ENCODE results near the gene NOTUM.
"Not testable (repeated sequence)": the region's sequence is repeated elsewhere in the genome, so short reads cannot be mapped to it uniquely, and the experiment has no call there.

Gene NOTUM

DNA sequence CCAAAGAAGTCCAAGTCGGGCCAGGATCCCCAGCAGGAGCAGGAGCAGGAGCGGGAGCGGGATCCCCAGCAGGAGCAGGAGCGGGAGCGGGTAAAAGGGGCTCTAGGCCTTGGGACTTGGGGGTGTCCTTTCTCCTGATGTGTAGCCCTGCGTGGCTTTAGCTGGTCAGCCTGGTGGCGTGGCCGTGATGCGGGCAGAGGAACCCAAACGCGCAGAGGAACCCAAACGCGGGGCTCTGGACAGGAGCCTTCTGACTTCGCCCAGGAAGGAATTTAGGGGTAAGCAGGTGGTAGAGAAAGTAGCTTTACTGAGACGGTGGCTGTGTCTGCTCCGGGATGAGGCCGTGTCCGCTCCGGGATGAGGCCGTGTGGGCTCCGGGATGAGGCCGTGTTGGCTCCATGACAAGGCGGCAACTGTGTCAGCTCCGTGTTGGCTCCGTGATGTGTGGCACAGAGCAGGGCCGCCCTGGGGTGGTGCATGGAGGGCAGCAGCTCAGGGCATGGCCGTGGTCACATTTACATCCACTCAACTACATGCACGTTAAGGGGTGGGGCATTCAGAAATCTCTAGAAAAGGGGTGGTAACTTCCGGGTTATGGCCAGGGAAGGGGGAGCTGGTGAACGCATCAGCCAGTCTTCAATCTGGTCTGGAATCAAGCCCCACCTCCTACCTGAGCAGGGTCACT lies 35.9 kb upstream of the NOTUM start:
- in situ Hi-C loops (cut with HindIII; ENCODE audit: low sequenced_read_pairs): no loop called here

DNA sequence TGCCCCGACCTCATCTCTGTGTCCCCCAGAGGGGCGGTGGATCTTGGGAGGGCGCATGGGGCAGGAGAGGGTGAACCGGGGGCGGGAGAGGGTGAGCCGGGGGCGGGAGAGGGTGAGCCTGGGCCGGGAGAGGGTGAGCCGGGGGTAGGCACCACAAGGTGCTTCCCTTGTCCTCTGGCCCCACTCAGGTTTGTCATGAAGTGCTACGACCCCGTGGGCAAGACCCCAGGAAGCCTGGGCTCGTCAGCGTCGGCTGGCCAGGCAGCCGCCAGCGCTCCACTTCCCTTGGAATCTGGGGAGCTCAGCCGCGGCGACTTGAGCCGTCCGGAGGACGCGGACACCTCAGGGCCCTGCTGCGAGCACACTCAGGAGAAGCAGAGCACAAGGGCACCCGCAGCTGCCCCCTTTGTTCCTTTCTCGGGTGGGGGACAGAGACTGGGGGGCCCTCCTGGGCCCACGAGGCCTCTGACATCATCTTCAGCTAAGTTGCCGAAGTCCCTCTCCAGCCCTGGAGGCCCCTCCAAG lies 35.3 kb upstream of the NOTUM start:
- in situ Hi-C loops (cut with HindIII; ENCODE audit: low sequenced_read_pairs): no loop called here

DNA sequence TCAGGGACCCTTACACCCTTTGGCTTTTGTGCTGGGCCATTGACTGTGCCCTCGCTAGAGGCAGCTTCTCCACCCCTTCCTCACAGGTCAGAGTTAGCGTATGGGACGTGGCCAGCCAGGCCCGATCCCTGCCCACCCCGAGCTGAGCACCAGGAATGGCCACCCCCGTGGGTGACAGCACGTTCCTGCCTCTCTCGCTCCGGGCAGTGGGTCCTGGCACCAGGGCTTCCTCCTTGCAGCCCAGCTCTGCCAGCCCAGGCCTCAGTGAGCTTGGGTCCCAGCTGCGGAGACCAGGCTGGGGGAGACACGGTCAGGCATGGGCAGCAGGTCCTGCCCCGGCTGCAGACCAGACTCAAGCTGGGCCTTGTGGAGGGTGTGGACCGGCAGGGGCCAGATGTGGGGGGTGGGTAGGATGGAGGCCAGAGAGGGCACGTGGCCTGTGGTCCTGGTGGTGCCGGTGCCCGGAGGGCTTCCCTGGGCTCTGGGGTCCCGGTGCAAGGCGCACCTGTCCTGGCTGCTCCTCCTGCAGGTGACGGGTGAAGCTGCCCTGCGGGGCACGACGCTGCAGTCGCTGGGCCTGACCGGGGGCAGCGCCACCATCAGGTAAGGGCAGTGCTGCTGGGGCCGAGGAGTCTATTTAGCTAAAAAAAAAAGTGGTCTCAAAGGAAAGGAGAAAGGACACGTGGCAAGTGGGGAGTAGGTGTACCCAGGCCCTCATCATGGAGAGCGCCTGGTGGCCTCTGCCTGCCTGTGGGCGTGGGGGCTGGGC lies 34.7 kb upstream of the NOTUM start:
- in situ Hi-C loops (cut with HindIII; ENCODE audit: low sequenced_read_pairs): no loop called here

DNA sequence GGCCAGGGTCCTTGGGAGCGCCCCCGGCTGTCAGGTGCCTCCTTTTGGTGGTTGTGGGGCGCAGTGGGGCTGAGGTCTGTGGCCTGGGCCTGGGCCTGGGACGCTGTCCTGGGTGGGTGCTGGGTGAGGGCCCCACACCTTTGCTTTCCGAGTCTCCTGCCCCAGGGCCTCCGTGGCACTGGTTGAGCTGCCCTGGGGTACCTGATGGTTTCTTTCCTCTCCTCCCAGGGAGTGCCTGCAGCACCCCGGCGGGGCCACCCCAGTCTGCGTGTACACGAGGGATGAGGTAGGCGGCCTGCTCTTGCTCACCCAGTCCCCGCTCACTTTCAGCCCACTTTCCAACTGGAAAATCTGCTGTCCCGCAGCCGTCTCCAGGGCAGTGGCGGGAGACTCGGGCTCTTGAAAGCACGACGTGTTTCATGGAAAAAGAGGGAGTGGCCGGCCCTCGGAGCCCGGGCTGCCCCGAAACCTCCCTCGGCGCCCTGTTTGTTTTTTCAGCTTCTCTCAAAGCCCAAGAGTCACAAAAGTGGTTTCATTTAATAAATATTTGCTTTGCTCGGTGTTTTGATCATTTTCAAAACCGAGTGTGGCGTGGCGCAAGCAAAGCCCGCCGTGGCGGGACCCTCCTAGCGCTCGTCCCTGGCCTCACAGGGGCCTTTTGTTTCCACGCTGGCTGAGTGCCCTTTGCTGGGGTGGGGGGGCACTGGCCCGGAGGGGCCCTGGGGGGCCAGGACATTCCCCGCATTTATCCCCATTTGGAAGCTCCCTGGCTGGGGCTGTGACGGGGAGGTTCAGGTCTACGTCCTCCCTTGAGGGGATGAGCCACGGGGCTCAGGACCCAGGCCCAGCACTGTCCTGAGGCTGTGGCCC lies 33.8 kb upstream of the NOTUM start:
- in situ Hi-C loops (cut with HindIII; ENCODE audit: low sequenced_read_pairs): no loop called here

DNA sequence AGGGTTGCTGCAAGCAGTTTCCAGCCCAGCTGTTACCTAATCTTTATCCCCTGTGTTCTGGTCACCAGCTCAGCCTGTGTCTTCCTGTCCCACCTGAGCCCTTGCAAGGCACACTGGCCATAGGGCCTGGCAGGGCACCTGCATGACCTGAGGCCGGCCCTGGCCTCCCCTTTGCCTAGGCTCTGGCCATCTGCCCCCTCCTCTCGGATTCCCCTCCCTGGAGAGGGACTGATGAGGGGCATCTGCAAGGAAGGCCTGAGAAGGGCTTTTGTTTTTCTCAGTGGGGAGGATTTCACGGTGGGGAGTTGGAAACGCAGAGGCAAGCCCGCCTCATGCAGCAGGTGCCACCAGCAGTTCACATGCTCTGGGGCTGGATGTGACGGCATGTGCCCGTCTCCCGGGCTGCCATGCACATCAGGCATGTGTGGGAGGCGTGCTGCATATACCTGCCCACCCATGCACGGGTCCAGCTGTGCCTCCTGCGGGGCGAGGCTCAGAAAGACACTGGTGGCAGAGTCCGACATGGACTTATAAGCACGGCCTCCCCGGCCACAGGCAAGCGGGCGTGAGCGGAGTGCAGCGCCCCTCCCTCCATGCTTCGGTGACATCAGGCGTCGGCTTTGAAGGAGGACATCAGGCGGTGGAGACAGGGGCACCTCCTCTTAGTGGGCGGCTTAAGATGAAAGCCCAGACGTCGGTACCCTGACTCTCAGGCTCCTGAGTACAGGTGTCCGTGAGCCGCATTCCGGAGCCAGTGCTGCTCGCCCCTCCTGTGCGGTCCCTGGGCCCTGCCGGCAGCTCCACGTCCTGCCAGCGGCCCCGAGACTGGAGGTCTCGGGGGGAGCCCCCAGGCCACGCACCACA lies 33.0 kb upstream of the NOTUM start:
- in situ Hi-C loops (cut with HindIII; ENCODE audit: low sequenced_read_pairs): no loop called here

DNA sequence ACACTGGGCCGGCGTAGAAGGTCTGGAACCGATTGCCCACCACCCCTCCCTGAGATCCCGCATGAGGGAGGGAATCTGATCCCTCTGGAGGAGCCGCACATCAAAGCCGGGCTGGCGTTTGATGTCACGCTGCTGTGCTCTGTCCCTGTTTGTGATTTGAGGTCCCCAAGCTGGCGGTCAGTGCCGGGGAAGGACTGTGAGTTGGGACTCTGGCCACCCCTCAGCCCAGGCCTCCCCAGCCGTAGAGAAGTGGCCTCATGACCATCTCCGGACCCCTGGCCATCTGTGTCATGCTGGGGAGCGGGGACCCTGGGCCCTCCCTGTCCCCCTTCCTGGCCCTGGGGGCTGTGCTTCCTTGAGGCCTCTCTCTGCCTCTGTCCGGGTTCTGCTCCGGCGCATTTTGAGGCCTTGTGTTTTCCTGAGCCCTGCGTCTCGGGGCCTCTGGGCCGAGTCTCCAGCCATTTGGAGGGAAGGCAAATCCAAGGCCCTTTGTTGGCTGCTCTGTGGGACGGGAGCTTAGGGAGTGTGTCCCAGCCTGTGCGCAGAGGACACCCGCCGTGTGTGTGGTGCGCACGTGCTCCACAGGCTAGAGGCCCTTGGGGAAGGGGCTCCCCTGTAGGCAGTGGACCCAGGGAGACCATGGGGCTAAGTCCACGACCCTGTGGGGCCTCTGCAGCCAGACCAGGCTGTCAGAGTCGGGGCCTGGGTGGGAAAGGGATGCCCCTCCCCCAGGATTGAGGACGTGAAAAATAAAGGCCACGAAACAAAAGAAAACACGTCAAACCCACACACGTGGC lies 31.5 kb upstream of the NOTUM start:
- in situ Hi-C loops (cut with HindIII; ENCODE audit: low sequenced_read_pairs): no loop called here

DNA sequence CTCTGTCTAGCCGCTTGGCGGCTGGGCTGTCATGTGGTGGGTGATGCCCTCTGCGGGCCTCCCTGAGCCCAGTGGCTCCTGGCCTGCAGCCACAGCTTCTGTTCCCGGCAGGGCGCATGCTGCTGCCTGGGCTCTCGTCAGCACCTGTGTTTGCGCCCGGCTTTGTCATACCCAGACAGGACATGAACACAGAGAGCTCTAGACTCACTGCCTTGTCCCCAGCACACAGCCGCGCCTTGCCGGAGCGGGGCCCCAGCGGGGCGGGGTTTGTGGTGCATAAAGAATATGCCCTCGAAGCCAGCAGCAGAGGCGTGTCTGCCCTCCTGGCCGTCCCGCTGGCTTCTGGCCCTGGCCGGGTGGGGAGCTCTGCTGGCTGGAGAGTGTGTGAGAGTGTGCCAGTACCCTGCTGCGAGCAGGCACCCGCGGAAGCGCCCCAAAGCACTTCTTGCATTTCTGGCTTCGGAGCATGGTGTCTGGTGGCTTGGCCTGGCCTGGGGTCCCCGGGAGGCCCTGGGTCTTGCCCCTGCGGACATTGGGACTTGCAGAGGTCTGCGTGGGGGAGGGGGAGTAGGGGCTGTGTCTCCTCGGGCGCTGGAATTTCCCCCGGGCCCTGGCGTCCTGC lies 30.8 kb upstream of the NOTUM start:
- in situ Hi-C loops (cut with HindIII; ENCODE audit: low sequenced_read_pairs): no loop called here

DNA sequence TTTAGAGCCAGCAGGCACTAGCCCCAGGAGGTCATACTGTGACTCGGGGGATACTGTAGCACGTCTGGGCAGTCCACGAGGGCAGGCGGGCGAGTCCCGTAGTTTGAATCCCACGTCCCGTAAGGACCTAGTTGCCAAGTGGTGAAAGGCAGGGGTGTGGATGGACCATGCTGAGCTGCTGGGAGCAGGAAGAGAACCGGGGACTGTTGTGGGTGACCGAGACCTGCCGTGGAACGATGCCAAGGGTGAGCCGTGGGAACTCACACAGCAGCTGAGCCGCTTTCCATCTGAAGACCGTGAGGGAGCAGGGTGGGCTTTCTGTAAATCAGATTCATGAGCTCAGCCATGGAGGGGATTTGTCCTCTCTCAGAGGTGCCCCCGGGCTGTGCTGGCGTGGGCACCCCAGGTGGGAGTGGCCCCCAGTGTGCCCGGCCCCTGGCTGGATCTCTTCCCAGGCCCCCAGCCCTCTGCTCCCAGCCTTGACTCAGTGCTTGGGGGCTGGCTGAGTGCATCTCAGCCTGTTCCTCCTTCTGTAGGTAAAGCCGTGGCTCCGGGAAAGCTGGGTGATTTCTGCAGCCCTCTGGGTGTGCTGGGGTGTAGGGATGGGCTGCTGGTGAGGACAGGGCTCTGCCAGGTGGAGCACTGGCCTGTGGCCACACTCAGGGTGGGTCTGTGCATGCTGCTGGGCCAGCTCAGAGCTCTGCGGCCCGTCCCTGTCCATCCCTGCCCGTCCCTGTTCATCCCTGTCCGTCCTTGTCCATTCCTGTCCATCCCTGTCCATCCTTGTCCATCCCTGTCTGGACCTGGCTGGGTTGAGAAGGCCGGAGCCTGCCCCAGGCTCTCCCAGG lies 30.1 kb upstream of the NOTUM start:
- in situ Hi-C loops (cut with HindIII; ENCODE audit: low sequenced_read_pairs): no loop called here

DNA sequence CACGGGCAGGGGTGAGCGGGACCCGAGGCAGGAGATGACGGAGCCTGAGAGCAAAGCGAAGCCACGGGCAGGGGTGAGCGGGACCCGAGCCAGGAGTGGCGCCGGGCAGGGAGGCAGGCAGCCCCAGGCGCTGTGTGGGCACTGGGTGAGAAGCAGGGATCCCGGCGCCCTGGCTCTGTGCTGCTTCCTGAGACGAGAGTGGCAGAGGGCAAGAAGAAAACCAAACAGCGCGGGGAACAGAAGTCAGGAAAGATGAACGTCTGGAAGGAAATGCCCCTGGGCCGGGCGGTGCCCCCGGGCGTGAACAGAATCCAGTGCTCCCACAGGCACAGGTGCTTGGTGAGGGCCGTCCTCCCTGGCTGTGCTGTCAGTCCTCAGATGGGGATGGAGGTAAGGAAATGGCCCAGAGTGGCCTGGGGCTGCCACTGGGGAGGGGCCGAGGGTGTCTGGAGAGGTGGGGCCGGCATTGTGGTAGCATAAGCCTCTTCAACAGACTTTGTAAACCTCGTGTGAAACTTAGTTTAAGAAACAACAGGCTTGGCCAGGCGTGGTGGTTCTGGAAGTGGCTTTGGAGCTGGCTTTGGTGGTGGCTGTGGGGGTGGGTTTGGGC lies 26.3 kb upstream of the NOTUM start:
- in situ Hi-C loops (cut with HindIII; ENCODE audit: low sequenced_read_pairs): no loop called here

DNA sequence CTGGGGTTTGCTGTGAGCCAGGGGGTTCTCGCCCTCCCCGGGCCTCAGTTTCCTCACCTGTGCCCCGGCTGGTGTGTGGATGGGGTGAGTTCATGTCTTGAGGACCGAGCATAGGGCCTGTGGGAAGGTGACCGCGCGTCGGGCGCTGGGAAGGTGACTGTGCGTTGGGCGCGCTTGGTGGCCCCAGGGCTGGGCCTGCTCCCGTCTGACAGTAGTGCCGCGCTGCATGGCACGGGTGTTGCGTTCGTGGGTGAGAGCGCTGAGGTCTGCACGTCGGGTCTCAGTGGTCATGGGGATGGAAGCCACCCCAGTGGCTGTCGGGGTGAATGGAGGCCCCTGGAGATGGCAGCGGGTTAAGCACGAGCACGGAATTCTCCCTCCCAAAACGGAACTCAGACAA lies 25.6 kb upstream of the NOTUM start:
- in situ Hi-C loops (cut with HindIII; ENCODE audit: low sequenced_read_pairs): no loop called here

DNA sequence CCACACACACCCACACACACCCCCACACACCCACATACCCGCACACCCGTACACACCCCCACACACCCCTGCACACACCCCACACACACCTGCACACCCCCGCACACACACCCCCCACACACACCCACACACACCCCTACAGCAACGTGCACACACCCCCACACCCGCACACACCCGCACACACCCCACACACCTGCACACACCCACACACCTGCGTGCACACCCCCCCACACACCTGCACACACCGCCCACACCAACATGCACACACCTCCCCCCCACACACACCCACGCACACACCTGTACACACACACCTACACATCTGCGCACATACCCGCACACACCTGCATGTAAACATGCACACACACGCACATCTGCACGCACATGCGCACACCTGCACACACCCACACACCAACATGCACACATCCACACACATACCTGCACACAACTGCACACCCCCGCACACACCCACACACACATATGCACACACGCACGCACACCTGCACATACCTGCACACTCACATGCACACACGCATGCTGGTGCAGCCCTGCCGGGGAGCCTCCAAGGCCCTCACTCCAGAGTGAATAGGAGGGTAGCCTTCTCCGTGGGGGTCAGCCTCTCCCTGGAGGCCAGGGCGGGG lies 23.9 kb upstream of the NOTUM start:
- in situ Hi-C loops (cut with HindIII; ENCODE audit: low sequenced_read_pairs): no loop called here

DNA sequence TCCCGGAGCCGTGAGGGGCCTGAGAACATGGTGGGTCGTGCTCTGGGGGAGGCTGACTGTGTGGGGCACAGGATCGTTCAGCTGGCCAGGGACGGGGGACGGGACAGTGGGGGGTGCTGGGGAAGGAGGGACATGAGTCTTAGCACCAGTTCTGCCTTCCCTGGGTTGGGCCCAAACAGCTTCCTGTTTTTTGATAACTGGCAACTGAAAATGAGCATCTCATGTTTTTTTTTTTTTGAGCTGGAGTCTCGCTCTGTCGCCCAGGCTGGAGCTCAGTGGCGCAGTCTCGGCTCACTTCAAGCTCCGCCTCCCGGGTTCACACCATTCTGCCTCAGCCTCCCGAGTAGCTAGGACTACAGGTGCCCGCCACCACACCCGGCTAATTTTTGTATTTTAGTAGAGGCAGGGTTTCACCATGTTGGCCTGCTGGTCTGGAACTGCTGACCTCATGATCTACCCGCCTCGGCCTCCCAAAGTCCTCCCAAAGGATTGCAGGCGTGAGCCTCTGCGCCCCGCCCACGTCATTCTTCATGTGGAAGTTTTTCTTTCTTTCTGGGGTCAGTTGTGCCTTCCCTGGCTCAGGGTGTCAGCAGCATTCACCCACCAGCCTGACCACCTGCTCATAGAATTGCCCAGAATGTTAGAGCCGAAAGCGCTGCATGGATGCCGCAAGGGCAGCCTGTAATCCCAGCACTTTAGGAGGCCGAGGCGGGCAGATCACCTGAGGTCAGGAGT lies 22.8 kb upstream of the NOTUM start:
- in situ Hi-C loops (cut with HindIII; ENCODE audit: low sequenced_read_pairs): no loop called here

DNA sequence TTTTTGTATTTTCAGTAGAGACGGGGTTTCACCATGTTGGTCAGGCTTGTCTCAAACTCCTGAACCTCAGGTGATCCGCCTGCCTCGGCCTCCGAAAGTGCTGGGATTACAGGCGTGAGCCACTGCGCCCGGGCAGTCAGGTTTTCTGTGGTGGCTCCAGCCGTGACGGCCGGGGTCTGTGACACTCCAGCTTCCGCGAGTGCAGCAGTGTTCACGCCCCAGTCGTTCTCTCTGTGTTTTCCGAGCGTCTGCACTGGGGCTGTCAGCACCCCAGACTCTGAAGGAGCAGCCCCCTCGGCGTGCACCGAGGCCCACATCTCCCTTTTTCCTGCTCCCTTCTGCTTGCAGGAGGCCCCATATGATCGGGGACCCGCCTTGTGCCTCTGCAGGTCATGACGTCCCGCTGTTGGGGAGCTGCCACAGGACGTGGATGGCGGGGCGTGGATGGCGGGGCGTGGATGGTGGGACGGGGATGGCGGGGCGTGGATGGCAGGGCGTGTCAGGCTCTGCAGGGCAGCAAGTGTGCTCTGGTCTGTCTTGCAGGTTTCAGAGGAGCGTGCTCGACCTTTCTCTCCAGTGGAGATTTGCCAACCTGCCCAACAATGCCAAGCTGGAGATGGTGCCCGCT lies 22.1 kb upstream of the NOTUM start:
- in situ Hi-C loops (cut with HindIII; ENCODE audit: low sequenced_read_pairs): no loop called here

DNA sequence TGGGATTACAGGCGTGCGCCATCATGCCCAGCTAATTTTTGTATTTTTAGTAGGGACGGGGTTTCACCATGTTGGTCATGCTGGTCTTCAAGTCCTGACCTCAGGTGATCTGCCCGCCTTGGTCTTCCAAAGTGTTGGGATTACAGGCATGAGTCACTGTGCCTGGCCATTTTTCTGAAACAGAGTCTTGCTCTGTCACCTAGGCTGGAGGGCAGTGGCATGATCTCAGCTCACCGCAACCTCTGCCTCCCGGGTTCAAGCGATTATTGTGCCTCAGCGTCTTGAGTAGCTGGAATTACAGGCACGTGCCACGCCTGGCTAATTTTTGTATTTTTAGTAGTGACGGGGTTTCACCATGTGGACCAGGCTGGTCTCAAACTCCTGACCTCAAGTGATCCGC lies 20.5 kb upstream of the NOTUM start:
- in situ Hi-C loops (cut with HindIII; ENCODE audit: low sequenced_read_pairs): not testable (repeated sequence)

DNA sequence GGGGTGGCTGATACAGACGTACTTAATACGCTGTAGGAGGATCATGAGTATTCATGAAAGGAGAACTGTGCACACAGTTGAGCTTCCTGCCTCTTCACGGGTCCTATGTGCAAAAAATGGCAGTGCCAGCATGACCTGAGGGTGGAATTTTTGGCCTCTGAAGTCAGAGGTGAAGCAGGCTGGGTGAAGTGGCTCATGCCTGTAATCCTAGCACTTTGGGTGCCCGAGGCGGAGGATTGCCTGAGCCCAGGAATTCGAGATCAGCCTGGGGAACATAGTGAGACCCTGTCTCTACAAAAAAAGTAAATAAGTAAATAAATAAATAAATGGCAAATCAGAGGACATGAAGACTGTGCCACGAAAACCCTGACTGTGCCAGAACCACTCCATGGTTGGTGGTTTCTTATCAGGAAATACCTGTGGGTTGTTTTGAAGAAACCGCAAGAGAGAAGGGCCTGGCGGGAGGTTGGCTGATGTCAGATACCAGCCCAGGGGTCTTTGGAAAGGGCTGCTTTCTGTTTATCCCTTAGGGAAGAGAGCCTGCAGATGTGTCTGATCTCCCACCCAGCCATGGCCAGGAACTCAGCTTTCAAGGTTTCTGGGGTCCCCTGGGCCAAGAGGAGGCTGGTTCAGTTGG lies 19.8 kb upstream of the NOTUM start:
- in situ Hi-C loops (cut with HindIII; ENCODE audit: low sequenced_read_pairs): no loop called here

DNA sequence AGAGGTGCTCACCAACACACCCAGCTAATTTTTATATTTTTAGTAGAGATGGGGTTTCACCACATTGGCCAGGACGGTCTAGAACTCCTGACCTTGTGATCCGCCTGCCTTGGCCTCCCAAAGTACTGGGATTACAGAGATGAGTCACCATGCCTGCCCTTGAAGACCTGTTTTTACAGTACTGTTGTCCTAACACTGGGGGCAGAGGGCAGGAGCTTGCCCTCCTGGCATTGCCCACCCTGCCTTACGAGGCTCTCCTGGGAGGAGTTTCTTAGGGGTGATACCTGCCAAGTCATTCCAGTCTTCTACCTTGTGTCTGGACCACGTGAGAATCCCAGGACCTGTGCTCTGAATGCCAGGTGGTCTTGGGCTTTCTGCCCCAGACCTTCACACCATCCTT lies 19.1 kb upstream of the NOTUM start:
- in situ Hi-C loops (cut with HindIII; ENCODE audit: low sequenced_read_pairs): no loop called here
